GM18517 (cell line): ENCODE data around the gene PTGES3L.
"Not testable (repeated sequence)": the region's sequence is repeated elsewhere in the genome, so short reads cannot be mapped to it uniquely, and the experiment has no call there.

ENCODE experiments used
- ATAC-seq: cut with Tn5 transposase; IDR thresholded peaks from one replicate; pipeline ENCODE4 v1.9.1; 2021; ENCODE audit warnings: mild to moderate bottlenecking, moderate library complexity; ENCODE audit not compliant: unreplicated experiment

Gene PTGES3L

DNA sequence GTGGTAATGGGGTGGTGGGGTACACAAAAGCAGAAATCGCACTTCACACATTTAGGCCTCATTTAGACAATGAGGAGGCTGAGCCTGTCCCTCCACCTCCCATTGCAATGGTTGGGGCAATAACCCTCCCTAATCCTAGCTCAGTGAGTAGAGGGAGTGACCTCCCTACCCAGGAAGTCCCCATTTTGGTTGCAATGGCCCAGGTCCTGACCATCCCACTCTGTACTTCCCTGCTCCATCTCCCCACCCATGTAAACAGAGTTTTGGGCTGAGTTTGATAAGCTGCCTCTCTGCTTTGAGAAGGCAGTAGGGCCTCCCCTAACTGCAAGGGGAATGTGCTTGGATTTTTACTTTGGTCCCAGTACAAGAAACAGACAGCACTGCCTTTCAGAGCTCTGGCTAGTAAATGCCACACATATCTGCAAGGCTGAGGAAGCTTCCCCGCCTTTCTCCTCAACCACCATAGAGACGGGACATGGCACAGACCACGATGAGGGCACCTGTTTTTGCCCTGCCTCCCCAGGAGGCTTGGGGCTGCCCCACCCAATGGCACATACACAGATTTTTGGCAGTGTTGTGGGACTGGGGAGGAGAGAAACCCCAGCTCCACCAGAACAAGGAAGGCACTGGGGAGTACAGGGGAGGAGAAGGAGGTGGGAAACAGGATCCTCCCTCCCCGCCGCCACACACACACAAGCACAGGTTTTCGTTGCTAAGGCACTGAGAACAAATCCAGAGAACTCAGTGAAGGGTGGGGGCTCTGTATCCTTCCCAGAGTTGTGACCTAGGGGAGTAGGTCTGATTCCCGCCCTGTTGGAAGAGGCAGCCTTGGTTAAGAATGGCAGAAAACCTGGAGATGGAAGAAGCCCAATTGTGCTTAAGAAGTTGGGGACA, 35.0 kb upstream of the PTGES3L start:
- ATAC-seq: no peak

DNA sequence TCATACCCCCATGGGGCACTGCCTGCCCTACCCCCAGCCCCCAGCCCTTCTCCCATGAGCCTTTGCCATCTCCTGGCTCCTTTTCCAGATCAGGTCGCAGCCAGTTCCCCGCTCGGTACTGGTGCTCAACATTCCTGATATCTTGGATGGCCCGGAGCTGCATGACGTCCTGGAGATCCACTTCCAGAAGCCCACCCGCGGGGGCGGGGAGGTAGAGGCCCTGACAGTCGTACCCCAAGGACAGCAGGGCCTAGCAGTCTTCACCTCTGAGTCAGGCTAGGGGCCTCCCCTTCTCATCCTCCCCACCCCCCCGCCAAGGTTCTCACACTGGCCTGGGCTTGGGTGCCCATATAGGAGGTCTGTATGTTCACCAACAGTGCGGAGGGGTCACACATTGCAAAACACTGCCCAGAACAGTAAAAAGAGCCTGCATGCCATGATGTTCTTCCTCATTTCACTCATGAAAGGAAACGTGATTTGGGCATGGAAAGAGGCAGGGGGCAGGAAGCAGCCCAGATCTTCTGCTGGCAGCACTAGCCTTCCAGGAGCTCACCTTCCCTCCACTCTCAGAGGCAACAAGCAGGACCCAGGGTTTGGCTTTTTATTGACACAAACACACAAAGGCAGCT, 34.3 kb upstream of the PTGES3L start:
- no peak for ATAC-seq

DNA sequence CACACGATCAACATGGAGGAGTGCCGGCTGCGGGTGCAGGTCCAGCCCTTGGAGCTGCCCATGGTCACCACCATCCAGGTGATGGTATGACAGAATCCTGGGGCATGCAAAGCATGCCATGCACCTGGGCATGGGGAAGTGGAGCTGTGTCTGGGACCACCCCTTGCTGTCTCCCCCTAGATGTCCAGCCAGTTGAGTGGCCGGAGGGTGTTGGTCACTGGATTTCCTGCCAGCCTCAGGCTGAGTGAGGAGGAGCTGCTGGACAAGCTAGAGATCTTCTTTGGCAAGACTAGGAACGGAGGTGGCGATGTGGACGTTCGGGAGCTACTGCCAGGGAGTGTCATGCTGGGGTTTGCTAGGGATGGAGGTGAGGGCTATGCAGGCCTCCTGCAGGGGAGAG, 33.4 kb upstream of the PTGES3L start:
- no peak for ATAC-seq

DNA sequence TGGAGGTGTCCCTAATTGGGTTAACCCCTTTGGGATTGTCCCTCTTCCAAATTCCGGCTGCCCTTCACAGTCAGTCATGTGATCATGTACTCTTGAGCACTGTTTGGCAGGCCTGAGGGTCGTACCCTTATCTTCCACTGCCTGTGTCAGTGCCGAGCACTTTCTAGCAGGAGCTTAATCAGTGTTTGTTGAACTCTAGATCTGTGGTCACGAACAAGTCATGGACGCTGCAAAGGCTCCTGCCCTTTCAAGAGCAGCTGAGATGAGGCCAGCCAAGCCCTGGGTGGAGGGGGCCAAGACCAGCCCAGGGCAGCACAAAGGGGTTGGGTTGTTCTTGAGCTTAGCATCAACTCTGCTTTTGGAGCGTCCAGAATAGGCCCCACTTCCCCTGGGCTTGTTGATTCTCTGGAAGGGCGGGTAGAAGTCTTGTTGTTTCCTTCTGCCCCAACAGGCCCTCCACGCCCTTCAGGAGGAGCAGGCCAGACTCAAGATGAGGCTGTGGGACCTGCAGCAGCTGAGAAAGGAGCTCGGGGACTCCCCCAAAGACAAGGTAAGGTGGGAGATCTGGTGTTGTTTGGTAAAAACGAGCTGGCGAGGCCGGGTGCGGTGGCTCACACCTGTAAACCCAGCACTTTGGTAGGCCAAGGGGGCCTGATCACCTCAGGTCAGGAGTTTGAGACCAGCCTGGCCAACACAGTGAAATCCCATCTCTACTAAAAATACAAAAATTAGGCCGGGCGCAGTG, 32.0 kb upstream of the PTGES3L start:
- ATAC-seq: no peak

DNA sequence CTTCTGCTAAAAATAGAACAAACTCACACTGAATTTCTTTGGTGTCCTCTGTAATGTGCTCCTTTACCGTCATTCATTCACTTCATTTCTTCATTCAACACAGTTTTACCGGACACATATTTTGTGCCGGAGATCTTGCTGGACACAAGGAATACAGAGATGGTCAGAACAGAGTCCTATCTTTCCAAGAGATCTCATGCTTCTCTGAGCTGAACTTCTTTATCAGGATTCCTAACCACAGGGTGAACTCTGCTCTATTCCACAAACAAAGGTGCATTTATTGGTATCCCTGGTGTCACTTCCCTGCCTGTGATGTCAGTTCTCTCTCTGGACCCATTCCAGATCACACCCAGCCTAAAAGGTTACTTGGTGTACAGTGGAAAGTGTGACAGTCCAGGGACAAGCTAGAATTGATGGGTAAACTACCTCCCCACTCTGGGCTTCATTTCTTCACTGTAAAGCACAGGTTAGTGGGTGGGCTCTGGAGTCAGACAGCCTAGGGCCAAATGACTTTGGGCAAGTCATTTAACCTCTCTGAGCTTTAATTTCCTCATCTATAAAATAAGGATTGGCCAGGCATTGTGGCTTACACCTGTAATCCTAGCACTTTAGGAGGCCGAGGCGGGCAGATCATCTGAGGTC, 30.9 kb upstream of the PTGES3L start:
- no peak for ATAC-seq

DNA sequence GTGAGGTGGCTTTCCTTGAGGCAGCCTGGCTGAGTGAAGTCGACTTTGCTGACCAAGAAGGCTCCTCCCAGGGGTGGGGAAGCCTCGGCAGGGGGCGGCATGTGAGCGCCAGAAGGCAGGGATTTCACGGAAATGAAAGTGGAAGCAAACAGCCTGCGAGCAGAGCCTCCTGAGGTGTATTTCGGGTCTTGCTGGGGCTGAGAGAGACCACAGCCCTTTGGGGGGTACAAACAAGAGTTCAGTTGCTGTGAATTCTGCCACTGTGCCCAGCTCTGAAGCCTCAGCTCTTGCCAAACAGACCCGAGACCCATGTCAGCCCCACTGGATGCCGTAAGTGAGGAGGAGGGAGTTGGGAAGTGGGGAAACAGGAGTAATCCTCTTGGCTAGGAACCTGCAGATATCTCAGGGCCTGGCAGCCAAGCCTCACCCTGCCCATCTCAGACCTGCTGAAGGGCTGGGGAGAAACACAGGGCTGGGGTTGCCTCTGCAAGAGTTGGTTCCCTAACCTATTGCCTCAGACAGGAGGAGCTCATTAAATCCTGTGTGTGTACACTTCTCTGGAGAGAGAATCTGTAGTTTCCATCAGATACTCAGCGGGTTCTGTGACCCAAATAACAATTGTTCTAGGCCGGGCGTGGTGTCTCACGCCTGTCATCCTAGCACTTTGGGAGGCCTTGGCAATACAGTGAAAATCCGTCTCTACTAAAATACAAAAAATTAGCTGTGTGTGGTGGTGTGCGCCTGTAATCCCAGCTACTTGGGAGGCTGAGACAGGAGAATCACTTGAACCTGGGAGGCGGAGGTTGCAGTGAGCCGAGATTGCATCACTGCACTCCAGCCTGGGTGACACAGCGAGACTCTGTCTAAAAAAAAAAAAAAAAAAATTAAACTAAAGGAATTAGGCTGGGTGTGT, 27.0 kb upstream of the PTGES3L start, which contains the start of gene IFI35:
IFI35 (plus strand) TSS at position 146 of the 913 bp plus-strand sequence; CDS start at position 310, 164 bp downstream.
- peak; percentile 77 for ATAC-seq

DNA sequence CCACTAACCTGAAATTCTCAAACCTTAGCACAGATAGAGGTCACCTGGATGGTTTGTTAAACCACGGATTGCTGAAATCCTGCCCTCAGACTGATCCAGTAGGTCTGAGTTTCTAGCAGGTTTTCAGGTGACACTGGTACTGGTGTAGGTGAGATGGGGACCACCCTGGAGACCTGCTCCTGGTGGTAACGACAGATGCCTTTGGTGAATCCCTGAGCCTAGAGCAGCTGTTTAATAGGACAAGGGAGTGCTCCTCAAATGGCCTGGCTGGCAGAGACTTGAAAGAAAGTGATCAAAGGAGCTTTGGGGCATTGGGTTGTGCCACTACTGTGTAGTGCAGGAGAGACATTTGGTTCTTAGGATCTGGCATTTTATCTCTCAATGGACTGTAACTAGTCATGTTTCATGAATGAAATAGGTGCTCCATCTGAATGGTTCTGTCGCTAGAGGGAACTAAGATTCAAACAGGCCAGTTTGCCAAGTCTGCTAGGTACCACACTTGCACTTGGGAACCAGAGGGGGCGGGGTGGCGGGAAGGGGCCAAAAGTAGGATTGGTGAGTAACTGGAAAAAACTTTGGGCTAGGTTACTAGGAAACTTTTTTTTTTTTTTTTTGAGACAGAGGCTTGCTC, 23.8 kb upstream of the PTGES3L start:
- ATAC-seq: no peak

DNA sequence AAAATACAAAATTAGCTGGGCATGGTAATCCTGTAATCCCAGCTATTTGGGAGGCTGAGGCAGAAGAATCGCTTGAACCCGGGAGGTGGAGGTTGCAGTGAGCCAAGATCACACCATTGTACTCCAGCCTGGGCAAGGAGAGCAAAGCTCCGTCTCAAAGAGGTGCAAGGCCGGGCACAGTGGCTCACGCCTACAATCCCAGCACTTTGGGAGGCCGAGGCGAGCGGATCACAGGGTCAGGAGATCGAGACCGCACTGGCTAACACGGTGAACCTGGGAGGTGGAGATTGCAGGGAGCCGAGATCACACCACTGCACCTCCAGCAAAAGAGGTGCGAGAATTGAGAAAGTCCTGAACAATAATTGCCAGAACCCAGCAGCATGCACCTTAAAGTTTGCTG, 21.0 kb upstream of the PTGES3L start:
- ATAC-seq: not testable (repeated sequence)

DNA sequence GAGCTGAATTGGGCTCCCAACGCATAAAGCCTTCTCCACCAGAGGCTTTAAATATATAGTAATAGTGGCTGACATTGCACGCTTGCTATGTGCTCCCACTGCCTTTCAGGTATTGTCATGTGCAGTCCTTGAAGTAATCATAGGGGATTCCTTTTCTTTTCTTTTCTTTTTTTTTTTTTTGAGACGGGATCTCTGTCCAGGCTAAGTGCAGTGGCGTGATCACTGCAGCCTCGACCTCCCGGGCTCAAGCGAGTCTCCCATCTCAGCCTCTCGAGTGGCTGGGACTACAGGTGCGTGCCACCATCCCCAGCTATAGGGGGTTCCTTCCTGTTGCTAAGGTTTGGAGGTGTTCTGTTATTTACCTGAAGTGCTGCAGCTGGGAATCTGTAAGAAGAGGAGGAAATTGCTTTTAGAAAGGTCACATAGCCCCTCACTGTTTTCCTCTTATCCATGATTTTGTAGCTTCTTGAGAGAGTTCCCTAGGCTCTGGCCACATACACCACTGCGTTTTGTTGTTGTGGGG, 19.2 kb upstream of the PTGES3L start:
- ATAC-seq: no peak

DNA sequence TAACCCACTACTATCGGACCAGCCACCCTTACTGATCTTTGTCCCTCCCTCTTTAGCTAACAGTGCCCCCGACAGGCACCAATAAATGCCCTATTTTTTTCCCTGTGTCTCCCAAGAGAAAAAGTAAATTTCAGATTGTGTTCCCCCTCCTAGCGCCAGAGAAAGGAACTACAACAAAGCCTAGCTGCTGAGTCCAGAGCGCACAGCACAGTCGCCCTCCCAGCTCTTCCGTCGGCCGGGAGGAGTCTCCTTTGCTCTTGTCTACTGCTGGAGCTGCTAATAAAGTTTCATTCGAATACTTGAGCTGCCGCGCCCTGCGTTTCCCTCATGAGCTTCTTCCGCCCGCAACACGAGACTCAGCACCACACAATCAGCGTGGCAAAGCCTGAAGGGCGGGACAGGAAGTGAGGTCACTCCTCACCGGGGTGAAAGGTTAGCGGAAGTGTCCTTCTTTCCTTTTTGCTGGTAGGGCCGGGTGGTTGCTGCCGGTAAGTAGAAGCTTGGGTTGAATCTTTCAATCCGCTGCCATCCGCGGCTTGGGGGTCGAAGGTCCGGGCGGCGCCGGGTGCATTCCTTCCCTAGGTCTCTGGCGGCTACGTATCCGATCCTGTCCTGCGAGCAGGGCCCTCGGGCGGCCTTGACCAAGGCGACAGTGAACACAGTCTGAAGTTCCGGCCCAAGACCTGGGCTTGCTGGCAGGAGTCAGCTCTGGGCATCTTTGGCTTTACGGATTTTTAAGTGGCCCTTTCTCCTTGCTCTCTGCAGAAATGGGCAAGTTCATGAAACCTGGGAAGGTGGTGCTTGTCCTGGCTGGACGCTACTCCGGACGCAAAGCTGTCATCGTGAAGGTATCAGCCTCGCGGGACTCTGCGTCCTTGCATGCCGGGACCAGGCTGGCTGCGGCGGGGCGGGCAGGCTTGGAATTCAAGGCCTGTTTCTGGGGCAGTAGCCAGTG, 18.4 kb upstream of the PTGES3L start, which contains the start of gene RPL27:
RPL27 (plus strand) TSS at position 436 of the 955 bp plus-strand sequence; CDS start at position 768, 332 bp downstream.
- ATAC-seq: peak; percentile 91

DNA sequence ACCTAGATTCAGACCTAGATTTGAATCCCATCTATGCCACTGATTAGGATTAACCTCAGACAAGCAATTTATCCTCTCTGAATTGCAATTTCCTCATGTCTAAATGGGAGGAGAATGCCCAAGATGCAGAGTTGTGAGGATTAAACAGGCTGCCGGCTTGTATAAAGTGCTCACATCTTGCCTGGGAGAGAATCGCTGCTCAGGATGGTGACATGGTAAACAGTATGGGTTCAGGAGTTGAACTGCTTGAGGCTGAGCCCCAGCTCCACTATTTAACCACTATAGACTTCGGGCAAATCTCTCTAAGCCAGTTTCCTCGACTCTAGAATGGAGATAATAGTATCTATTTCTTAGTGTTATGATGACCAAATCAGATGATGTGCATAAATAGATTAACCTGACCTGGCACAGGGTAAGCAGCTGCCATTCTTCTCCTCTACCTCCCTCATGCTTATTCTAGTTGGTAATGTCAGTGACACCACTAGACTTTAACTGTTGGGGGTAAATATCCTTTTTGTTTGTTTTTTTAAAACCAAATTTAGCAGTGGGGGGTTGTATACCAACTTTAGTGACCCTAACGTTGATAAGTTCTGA, 17.6 kb upstream of the PTGES3L start:
- ATAC-seq: no peak

DNA sequence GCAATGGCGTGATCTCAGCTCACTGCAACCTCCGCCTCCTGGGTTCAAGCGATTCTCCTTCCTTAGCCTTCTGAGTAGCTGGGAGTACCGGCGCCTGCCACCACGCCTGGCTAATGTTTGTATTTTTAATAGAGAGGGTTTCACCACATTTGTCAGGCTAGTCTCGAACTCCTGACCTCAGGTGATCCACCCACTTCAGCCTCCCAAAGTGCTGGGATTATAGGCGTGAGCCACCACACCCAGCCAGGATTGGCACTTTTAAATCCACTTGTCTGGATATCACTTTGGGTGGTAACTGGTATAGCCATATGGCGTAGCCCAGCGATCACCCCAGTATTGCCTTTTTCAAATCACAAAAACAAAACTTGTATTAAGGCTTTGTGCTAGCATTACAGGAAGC, 14.0 kb upstream of the PTGES3L start:
- not testable (repeated sequence) for ATAC-seq

DNA sequence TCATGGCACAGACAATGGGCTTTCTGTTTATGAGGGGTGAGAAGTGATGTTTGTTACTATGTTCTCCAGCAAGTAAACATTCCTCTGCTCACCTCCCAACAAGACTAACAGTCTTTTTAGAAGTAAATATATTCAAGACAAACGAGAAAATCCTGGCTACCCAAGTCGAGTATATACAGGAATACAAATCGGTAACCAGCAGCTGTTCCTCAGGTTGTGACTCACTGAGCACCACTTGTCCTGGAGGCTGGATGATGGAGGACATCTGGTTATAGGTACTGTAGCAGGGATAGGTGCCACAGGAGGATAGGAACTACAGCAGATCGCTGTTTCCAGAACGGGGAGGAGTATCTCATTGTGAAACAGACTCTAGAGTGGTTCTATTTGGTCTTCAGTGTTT, 13.0 kb upstream of the PTGES3L start:
- ATAC-seq: no peak

DNA sequence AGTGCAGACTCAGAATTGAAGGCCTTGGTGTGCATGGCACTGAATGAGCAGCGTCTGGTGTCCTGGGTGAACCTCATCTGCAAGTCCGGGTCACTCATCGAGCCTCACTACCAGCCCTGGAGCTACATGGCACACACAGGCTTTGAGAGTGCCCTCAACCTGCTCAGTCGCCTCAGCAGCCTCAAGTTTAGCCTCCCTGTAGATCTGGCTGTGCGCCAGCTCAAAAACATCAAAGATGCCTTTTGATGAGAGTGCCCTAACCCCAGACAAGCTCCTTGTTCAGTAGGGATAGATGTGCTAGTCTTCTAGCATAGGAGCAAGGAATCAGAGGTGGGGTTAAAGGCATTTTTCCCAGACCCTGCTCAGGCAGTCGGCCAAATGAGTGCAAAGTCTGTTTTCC, 11.6 kb upstream of the PTGES3L start:
- ATAC-seq: no peak

DNA sequence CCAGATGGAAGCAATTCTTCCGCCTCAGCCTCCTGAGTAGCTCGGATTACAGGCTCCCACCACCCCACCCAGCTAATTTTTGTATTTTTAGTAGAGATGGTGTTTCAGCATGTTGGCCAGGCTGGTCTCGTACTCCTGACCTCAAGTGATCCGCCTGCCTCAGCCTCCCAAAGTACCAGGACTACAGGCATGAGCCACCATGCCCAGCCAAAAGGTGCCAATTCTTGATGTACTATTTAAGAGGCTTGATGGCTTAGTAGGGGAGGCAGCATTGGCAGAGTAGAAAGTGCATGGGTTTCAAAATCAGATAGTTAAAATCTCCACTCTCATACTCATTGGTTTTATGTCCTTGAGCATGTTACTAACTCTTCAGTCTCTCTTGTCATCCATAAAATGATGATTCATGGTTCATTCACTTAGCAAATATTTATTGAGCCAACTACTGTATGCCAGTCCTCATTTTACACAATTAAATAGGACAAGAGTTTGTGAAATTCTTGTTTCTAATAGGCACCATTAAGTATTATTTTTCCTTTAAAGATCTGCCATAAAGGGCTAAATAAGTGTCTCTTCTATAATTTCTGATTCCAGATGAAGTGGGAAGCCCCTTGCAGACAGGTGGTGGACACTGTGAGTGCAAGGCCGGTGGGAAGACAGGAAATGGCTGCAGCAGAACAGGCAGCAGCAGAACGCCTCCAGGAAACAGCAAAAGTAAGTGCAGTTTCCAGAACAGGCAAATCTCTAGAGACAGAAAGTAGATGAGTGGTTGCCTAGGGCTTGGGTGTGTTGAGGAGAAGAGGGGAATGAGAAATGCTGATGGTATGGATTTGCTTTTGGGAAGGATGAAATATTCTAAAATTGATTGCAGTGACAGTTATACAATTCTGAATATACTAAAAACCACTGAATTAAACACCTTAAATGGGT, 10.1 kb upstream of the PTGES3L start:
- ATAC-seq: no peak

DNA sequence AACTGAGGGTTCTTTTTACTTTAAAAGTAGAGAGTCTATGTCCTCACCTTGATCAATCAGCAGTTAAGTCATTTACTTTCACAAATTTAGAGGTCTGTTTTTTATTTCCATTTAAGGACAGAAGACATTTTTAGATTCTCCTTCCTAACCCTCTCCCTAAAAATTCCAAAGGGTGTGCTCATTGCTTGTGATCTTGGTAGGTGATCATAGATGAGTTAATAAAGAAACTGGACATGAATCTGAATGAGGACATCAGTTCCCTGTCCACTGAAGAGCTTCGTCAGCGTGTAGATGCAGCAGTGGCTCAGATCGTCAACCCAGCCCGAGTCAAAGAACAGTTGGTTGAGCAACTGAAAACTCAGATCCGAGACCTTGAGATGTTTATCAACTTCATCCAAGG, 9.3 kb upstream of the PTGES3L start:
- ATAC-seq: no peak

DNA sequence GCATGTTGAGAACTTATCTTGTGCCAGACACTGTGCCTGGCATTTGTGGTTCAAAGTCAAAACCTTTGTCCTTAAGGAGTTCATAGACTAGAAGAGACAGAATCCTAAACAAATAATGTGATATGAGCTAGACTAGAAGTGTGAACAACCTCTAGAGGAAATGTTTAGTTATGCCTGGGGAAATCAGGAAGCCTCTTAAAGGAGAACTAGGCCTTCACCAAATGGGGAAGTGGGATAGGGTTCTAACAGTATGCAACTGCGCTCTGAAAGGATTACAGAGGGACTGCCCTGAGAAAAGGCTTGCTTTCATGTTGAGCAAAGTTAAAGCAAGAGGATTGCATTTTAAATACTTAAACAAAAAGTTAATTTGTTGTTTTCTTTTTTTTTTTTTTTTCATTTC, 5.3 kb upstream of the PTGES3L start:
- no peak for ATAC-seq
